GM21360 (cell line): ENCODE results near the gene PCBD2.
"Not testable (repeated sequence)": the region's sequence is repeated elsewhere in the genome, so short reads cannot be mapped to it uniquely, and the experiment has no call there.

Experiments used
- ATAC-seq: cut with Tn5 transposase; IDR thresholded peaks from one replicate; pipeline ENCODE4 v1.9.1; 2021; ENCODE audit warnings: mild to moderate bottlenecking, moderate library complexity; ENCODE audit not compliant: unreplicated experiment

PCBD2 gene

GRCh38 chr5:134998068-134998467, 93.1 kb downstream of the PCBD2 start:
- ATAC-seq = not testable (repeated sequence)

- no peak for ATAC-seq
Observed at GRCh38 chr5:135004376-135004775, 99.4 kb downstream of the PCBD2 start.

GRCh38 chr5:135005076-135005475, 100.1 kb downstream of the PCBD2 start:
- no peak for ATAC-seq

DNA sequence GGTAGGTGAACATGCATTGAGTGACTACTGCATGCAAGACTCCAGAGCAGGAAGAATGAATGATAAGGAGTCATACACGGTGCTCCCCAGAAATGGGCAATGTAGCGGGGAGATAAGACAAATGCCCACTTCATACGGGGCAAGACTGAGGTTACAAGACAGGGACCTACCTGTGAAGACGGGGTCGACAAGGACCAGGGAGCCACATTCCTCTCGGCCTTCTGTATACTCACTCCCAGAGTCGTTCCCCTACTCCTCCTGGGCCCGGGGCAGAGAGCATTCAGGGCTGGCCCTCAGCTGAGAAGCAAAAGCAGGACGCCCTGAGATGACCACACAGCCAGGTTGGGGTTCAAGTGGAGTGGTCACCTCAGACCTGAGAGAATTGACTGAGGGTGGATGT, 102.4 kb downstream of the PCBD2 start:
- ATAC-seq = no peak

- no peak for ATAC-seq
Observed at GRCh38 chr5:135007749-135008363, 102.9 kb downstream of the PCBD2 start.

DNA sequence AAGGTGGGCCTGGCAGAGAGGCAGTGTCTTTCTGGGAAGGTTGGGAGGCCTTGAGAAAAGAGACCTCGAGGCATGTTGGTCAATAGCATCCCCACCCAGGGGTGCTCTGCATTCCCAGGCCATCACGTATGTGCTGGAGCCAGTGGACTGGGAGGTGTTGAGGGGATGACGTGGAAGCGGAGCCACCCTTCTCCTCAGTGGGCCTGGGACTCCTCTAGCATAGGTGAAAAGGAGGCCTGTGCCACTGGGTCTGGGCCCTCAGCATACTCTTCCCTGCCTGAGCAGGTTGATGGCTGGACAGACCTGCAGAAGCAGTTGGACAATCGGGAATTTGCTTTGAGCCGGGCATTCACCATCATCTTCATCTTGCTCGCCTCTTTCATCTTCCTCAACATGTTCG, 103.6 kb downstream of the PCBD2 start:
- ATAC-seq = no peak

- ATAC-seq = no peak
Observed at GRCh38 chr5:135008981-135009735, 104.2 kb downstream of the PCBD2 start.

DNA sequence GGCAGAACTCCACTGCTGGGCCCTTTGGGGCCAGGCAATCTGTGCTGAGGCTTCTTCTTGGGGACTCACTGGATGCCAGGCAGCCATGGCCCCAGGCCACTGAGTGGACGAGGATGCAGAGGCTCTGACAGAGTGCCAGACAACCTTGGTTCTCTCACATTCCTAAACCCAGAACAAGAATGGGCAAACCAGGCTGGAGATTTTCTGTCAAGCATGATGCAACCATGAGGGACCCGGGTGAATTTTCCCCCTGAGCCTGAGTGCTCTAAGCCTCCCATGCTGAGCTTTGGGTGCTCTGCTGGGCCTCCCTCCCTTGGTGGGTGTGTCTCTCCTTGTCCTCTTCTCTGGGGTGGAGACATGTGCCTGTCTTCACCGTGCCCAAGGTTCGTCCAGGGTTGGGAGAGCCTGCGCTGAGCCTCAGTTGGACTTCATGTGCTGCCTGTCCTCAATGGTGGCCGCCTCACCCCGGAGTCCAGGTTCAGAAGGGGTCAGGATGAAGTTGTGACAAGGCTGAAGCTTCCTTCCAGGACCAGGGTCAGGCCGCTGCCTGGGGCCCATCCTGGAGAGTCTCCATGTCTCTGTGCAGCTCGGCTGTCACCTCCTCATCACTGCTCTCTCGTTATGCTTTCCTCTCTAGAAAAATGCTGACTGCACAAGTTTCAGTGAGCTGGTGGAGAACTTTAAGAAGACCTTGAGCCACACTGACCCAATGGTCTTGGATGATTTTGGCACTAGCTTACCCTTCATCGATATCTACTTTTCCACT, 105.0 kb downstream of the PCBD2 start:
- no peak for ATAC-seq

DNA sequence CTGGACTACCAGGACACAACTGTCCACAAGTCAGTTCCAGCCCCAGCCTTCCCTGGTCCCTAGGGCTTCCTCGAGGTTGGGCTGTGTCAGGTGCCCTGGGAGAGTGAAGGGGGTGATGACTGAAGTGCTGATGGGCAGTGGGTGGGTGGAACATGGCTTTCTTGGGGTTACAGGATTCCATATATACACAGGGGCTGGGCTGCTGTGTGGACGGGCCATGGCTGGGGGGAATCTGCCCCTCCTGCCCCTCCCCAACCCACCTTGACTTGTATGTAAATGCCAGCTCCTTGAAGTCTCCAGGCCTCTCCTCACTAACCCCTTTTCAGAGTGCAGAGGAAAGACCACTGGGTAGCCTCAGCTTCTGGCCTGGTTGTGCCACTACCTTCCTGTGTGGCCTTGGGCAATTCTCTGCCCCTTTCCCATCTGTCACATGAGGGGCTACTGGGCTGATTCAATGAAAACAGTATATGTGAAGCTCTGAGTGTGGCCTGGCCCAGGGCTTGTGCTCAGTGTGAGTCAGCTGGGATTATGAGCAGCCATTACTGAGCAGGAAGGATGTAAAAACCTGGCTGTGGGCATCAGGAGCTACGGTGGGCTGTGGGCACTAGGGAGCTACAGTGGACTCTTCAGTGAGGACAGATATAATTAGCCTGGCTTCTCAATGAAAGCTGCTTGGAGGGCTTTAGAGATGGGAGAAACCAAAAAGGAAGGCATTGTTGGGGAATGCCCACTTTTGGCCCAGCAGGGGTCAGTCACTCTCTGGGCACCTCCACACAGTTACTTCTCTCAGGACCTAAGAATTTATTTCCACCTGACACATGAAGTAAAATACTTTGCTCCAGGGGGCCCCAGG, 105.8 kb downstream of the PCBD2 start:
- ATAC-seq = no peak

GRCh38 chr5:135011355-135012032, 106.6 kb downstream of the PCBD2 start:
- ATAC-seq = no peak

- ATAC-seq = no peak
Observed at GRCh38 chr5:135012033-135012588, 107.2 kb downstream of the PCBD2 start.
